ENCODE results near the gene CORIN. TPM values are rescaled to one million over a fixed set of nuclear protein-coding genes. Genes with fewer than 3 reads are reported as not detected.
A peak's percentile ranks its signal among the peaks of the same experiment; 100 is the strongest.

CORIN gene
- total RNA-seq, 1 donor from 2014 or later = 2.1 TPM

- peaks cover 6% of the 10 kb centered on the region for H3K36me3 Mint-ChIP-seq (ENCODE audit: low read depth)
- peak; percentile 85 for TF ChIP-seq CTCF (IDR thresholded peaks at IDR 0.05)
- peak; percentile 95 for DNase-seq (ENCODE audit: low spot score)
- peak overlapping the region; percentile 82 for H3K4me3 Mint-ChIP-seq (ENCODE audit: unreplicated experiment)
- peaks cover 26% of the 10 kb centered on the region for H3K4me1 Mint-ChIP-seq (ENCODE audit: low read depth)
- no peaks in the 10 kb centered on the region for H3K27me3 Mint-ChIP-seq (ENCODE audit: low read depth)
- H3K27ac Mint-ChIP-seq (ENCODE audit: unreplicated experiment) = no peak overlapping the region
- peaks cover 10% of the 10 kb centered on the region for H3K9me3 Mint-ChIP-seq (ENCODE audit: low read depth)
These were observed 1.2 kb downstream of the CORIN start for GRCh38 chr4:47836641-47837093.

- Mint-ChIP-seq H3K4me1 (ENCODE audit: low read depth) (peaks cover 26% of the 10 kb centered on the region), H3K9me3 (ENCODE audit: low read depth) (peaks cover 10% of the 10 kb centered on the region), H3K4me3 (ENCODE audit: unreplicated experiment) (no peak overlapping the region), H3K27ac (ENCODE audit: unreplicated experiment) (no peak overlapping the region), H3K36me3 (ENCODE audit: low read depth) (peaks cover 6% of the 10 kb centered on the region), H3K27me3 (ENCODE audit: low read depth) (no peaks in the 10 kb centered on the region)
- TF ChIP-seq CTCF (IDR thresholded peaks at IDR 0.05) = no peak
- DNase-seq (ENCODE audit: low spot score) = no peak
These were observed 2.4 kb downstream of the CORIN start for GRCh38 chr4:47835494-47835893.

- TF ChIP-seq CTCF (IDR thresholded peaks at IDR 0.05) = no peak
- Mint-ChIP-seq H3K4me3 (ENCODE audit: unreplicated experiment) (no peak overlapping the region), H3K36me3 (ENCODE audit: low read depth) (peaks cover 6% of the 10 kb centered on the region), H3K4me1 (ENCODE audit: low read depth) (peaks cover 10% of the 10 kb centered on the region), H3K27me3 (ENCODE audit: low read depth) (peaks cover 1% of the 10 kb centered on the region), H3K27ac (ENCODE audit: unreplicated experiment) (no peak overlapping the region), H3K9me3 (ENCODE audit: low read depth) (peaks cover 10% of the 10 kb centered on the region)
- DNase-seq (ENCODE audit: low spot score) = no peak
These were observed 6.7 kb downstream of the CORIN start for GRCh38 chr4:47831026-47831679.

GRCh38 chr4:47830265-47831025 is 7.4 kb downstream of the CORIN start:
- peaks cover 6% of the 10 kb centered on the region for H3K36me3 Mint-ChIP-seq (ENCODE audit: low read depth)
- H3K4me1 Mint-ChIP-seq (ENCODE audit: low read depth) = peaks cover 3% of the 10 kb centered on the region
- no peak overlapping the region for H3K27ac Mint-ChIP-seq (ENCODE audit: unreplicated experiment)
- H3K27me3 Mint-ChIP-seq (ENCODE audit: low read depth) = peaks cover 1% of the 10 kb centered on the region
- DNase-seq (ENCODE audit: low spot score) = no peak
- peaks cover 10% of the 10 kb centered on the region for H3K9me3 Mint-ChIP-seq (ENCODE audit: low read depth)
- TF ChIP-seq CTCF (IDR thresholded peaks at IDR 0.05) = no peak
- no peak overlapping the region for H3K4me3 Mint-ChIP-seq (ENCODE audit: unreplicated experiment)

GRCh38 chr4:47829438-47829837 is 8.4 kb downstream of the CORIN start:
- no peak for DNase-seq (ENCODE audit: low spot score)
- peaks cover 1% of the 10 kb centered on the region for H3K27me3 Mint-ChIP-seq (ENCODE audit: low read depth)
- no peak for TF ChIP-seq CTCF (IDR thresholded peaks at IDR 0.05)
- H3K4me1 Mint-ChIP-seq (ENCODE audit: low read depth) = no peaks in the 10 kb centered on the region
- no peak overlapping the region for H3K27ac Mint-ChIP-seq (ENCODE audit: unreplicated experiment)
- peaks cover 10% of the 10 kb centered on the region for H3K9me3 Mint-ChIP-seq (ENCODE audit: low read depth)
- peaks cover 6% of the 10 kb centered on the region for H3K36me3 Mint-ChIP-seq (ENCODE audit: low read depth)
- no peak overlapping the region for H3K4me3 Mint-ChIP-seq (ENCODE audit: unreplicated experiment)
